A204.1 (cell line): Measurements from ENCODE around the gene KRT16.
"Not testable (repeated sequence)": the region's sequence is repeated elsewhere in the genome, so short reads cannot be mapped to it uniquely, and the experiment has no call there.

ENCODE experiments used
- FAIRE-seq: peaks from 2 replicates; lab custom pipeline; 2012; peaks lifted over from hg19 to GRCh38; lab: Jason Lieb, UNC

The KRT16 gene

GRCh38 chr17:41628073-41628370 is 15.5 kb upstream of the KRT16 start:
- not testable (repeated sequence) for FAIRE-seq

GRCh38 chr17:41627316-41628072 is 14.9 kb upstream of the KRT16 start:
- FAIRE-seq = no peak

GRCh38 chr17:41626914-41627295 is 14.3 kb upstream of the KRT16 start:
- FAIRE-seq = not testable (repeated sequence)

- FAIRE-seq = not testable (repeated sequence)
Measured at GRCh38 chr17:41626028-41626913, 13.7 kb upstream of the KRT16 start.

GRCh38 chr17:41625602-41626001 is 13.0 kb upstream of the KRT16 start:
- no peak for FAIRE-seq

- FAIRE-seq = no peak
Measured at GRCh38 chr17:41624208-41625101, 11.9 kb upstream of the KRT16 start, which contains the start of gene KRT17. TSS of gene KRT17 (minus strand) at chr17:41624575. CDS start at chr17:41624509, 66 bp downstream.

- FAIRE-seq = not testable (repeated sequence)
Measured at GRCh38 chr17:41623184-41623861, 10.8 kb upstream of the KRT16 start.

- not testable (repeated sequence) for FAIRE-seq
Measured at GRCh38 chr17:41622340-41623183, 10.0 kb upstream of the KRT16 start.

GRCh38 chr17:41621916-41622315 is 9.3 kb upstream of the KRT16 start:
- no peak for FAIRE-seq

- not testable (repeated sequence) for FAIRE-seq
Measured at GRCh38 chr17:41621435-41621817, 8.9 kb upstream of the KRT16 start.

GRCh38 chr17:41620583-41621434 is 8.2 kb upstream of the KRT16 start:
- no peak for FAIRE-seq

GRCh38 chr17:41619927-41620582 is 7.5 kb upstream of the KRT16 start:
- FAIRE-seq = not testable (repeated sequence)

GRCh38 chr17:41619036-41619926 is 6.7 kb upstream of the KRT16 start:
- no peak for FAIRE-seq

GRCh38 chr17:41618341-41619035 is 5.9 kb upstream of the KRT16 start:
- no peak for FAIRE-seq

- no peak for FAIRE-seq
Measured at GRCh38 chr17:41617698-41618097, 5.1 kb upstream of the KRT16 start.

- no peak for FAIRE-seq
Measured at GRCh38 chr17:41617136-41617535, 4.6 kb upstream of the KRT16 start.

- not testable (repeated sequence) for FAIRE-seq
Measured at GRCh38 chr17:41616486-41616885, 3.9 kb upstream of the KRT16 start.

- FAIRE-seq = no peak
Measured at GRCh38 chr17:41615454-41615853, 2.9 kb upstream of the KRT16 start.
